Left forelimb (tissue), 1 donor: Measurements from ENCODE around the gene RNF121.

Experiments
- DNase-seq: peaks from one replicate; pipeline ENCODE4 v3.0.0-alpha.2; 2018; ENCODE audit warnings: low spot score

The RNF121 gene

GRCh38 chr11:71990701-71991100 is 61.9 kb downstream of the RNF121 start:
- no peak for DNase-seq

- DNase-seq: no peak
Measured at GRCh38 chr11:71991494-71991893, 62.6 kb downstream of the RNF121 start.

- DNase-seq: no peak
Measured at GRCh38 chr11:71992136-71992730, 63.4 kb downstream of the RNF121 start.

- no peak for DNase-seq
Measured at GRCh38 chr11:71994786-71995185, 65.9 kb downstream of the RNF121 start.

GRCh38 chr11:71995726-71996291 is 67.0 kb downstream of the RNF121 start:
- DNase-seq: no peak

- no peak for DNase-seq
Measured at GRCh38 chr11:71996517-71996916, 67.7 kb downstream of the RNF121 start.

GRCh38 chr11:71996946-71997345 is 68.1 kb downstream of the RNF121 start:
- no peak for DNase-seq

- no peak for DNase-seq
Measured at GRCh38 chr11:71997594-71997993, 68.7 kb downstream of the RNF121 start.

GRCh38 chr11:71998061-71998460 is 69.2 kb downstream of the RNF121 start:
- no peak for DNase-seq

- DNase-seq: no peak
Measured at GRCh38 chr11:71998649-71999310, 69.9 kb downstream of the RNF121 start, which contains the start of gene IL18BP. Gene IL18BP (plus strand): TSS chr11:71998909. CDS start chr11:71999985, 1,076 bp downstream.

- no peak for DNase-seq
Measured at GRCh38 chr11:71999362-71999761, 70.5 kb downstream of the RNF121 start.

GRCh38 chr11:71999798-72000197 is 71.0 kb downstream of the RNF121 start:
- DNase-seq: no peak

- no peak for DNase-seq
Measured at GRCh38 chr11:72000202-72000867, 71.5 kb downstream of the RNF121 start.

- DNase-seq: no peak
Measured at GRCh38 chr11:72001285-72001684, 72.4 kb downstream of the RNF121 start.

GRCh38 chr11:72001834-72002591 is 73.2 kb downstream of the RNF121 start:
- DNase-seq: no peak

GRCh38 chr11:72002841-72003775 is 74.3 kb downstream of the RNF121 start:
- DNase-seq: no peak

- no peak for DNase-seq
Measured at GRCh38 chr11:72003776-72004171, 74.9 kb downstream of the RNF121 start.

- no peak for DNase-seq
Measured at GRCh38 chr11:72004515-72005346, 75.9 kb downstream of the RNF121 start.

- no peak for DNase-seq
Measured at GRCh38 chr11:72005347-72006260, 76.8 kb downstream of the RNF121 start.
